Measurements from ENCODE around the gene GIT2. TPM values are rescaled to one million over a fixed set of nuclear protein-coding genes. Genes with fewer than 3 reads are reported as not detected.
A peak's percentile ranks its signal among the peaks of the same experiment; 100 is the strongest.

GIT2 gene
- total RNA-seq, 1 donor from 2014 or later, result 40.7 TPM

DNA sequence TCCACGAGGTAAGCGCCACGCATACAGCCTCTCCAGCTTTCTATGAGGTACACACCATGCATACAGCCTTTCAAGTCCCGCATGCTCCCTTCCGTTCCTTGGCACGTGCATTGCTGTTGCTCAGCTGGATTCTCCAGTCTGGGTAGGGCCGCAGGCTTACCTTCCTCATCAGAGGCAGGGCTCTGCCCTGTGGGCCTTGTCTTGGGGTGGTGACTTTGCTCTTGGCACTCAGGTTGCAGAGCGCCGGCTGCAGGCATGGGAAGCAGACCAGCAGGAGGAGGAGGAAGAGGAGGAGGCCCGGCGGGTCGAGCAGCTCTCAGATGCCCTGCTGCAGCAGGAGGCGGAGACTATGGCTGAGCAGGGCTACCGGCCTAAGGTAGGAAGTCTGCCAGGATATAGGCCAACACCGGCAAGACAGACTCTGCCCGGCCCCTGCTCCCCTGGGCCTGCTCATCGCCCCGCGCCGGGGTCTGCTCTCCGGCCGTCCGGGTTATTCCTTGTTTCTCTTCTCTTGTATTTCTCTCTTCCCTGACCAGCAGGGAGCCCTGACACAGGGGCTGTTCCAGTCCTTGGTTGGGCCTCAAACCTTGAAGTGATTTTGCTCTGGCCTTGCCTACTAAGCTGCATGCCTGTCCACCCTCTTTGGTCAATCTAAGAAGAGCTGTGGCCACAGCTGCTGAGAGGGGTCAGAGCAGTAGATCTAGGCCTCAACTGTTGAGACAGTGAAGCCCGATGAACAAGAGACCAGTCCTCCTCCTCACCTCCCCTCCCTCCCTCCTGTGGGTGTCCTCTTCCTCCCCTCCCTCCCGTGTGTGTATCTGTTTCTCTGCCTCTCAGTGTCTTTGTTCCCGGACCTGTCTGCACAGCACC, 80.8 kb downstream of the GIT2 start:
- Mint-ChIP-seq H3K4me3 (ENCODE audit: low read depth) (no peak overlapping the region), H3K9me3 (ENCODE audit: low read depth) (no peaks in the 10 kb centered on the region), H3K27me3 (no peaks in the 10 kb centered on the region), H3K4me1 (ENCODE audit: low read depth) (no peaks in the 10 kb centered on the region), H3K27ac (no peak overlapping the region), H3K36me3 (ENCODE audit: insufficient read depth) (peaks cover 20% of the 10 kb centered on the region)
- TF ChIP-seq, protein P1, sequence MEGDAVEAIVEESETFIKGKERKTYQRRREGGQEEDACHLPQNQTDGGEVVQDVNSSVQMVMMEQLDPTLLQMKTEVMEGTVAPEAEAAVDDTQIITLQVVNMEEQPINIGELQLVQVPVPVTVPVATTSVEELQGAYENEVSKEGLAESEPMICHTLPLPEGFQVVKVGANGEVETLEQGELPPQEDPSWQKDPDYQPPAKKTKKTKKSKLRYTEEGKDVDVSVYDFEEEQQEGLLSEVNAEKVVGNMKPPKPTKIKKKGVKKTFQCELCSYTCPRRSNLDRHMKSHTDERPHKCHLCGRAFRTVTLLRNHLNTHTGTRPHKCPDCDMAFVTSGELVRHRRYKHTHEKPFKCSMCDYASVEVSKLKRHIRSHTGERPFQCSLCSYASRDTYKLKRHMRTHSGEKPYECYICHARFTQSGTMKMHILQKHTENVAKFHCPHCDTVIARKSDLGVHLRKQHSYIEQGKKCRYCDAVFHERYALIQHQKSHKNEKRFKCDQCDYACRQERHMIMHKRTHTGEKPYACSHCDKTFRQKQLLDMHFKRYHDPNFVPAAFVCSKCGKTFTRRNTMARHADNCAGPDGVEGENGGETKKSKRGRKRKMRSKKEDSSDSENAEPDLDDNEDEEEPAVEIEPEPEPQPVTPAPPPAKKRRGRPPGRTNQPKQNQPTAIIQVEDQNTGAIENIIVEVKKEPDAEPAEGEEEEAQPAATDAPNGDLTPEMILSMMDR (IDR thresholded peaks at IDR 0.05; ENCODE audit: unreplicated experiment), result no peak
- no peak for DNase-seq (ENCODE audit: low spot score, unreplicated experiment)

- no peaks in the 10 kb centered on the region for H3K9me3 Mint-ChIP-seq (ENCODE audit: low read depth)
- TF ChIP-seq, protein P1 (IDR thresholded peaks at IDR 0.05; ENCODE audit: unreplicated experiment), result no peak
- no peaks in the 10 kb centered on the region for H3K27me3 Mint-ChIP-seq
- no peak for DNase-seq (ENCODE audit: low spot score, unreplicated experiment)
- peak overlapping the region; percentile 28 for H3K27ac Mint-ChIP-seq
- no peaks in the 10 kb centered on the region for H3K4me1 Mint-ChIP-seq (ENCODE audit: low read depth)
- no peak overlapping the region for H3K4me3 Mint-ChIP-seq (ENCODE audit: low read depth)
- peaks cover 18% of the 10 kb centered on the region for H3K36me3 Mint-ChIP-seq (ENCODE audit: insufficient read depth)
Measured at GRCh38 chr12:109914461-109914860, 81.7 kb downstream of the GIT2 start.

DNA sequence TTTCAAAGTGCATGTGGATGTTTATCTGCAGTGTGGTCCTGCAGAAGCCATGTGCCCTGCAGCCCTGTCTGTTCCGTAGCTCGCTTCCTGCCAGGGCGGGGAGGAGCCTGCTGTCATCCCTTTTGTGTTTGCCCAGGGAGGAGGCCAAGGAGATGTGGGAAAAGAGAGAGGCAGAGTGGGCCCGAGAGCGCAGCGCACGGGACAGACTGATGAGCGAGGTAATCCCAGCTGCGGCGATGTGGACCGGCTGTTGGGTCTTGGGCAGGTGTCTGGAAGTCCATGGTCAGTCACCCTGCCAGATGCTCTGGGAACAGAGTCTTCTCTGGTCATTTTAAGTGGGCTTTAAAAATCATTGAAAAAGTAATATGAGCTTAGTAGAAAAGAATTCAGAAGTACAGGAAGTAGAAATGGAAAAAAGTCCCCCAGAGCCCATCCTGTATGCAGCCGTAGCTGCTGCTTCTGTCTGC, 83.3 kb downstream of the GIT2 start:
- no peaks in the 10 kb centered on the region for H3K9me3 Mint-ChIP-seq (ENCODE audit: low read depth)
- TF ChIP-seq, protein P1 (IDR thresholded peaks at IDR 0.05; ENCODE audit: unreplicated experiment), result no peak
- no peak overlapping the region for H3K27ac Mint-ChIP-seq
- H3K4me1 Mint-ChIP-seq (ENCODE audit: low read depth), result no peaks in the 10 kb centered on the region
- H3K36me3 Mint-ChIP-seq (ENCODE audit: insufficient read depth), result peaks cover 24% of the 10 kb centered on the region
- DNase-seq (ENCODE audit: low spot score, unreplicated experiment), result no peak
- no peak overlapping the region for H3K4me3 Mint-ChIP-seq (ENCODE audit: low read depth)
- no peaks in the 10 kb centered on the region for H3K27me3 Mint-ChIP-seq

DNA sequence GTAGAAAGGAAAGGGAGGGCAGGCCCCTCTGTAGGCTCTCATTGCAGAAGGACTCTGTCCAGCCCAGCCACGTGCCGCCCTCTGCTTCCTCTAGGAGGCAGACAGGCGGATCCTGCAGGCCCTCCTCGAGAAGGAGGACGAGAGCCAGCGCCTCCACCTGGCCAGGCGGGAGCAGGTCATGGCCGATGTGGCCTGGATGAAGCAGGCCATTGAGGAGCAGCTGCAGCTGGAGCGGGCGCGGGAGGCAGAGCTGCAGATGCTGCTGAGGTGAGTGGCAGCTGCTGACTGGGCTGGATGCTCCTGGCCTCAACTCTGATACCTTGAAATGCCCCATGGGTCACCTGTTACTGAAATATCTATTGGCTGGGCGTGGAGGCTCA, 85.2 kb downstream of the GIT2 start:
- no peaks in the 10 kb centered on the region for H3K27me3 Mint-ChIP-seq
- no peak overlapping the region for H3K4me3 Mint-ChIP-seq (ENCODE audit: low read depth)
- H3K36me3 Mint-ChIP-seq (ENCODE audit: insufficient read depth), result peaks cover 22% of the 10 kb centered on the region
- no peak overlapping the region for H3K27ac Mint-ChIP-seq
- DNase-seq (ENCODE audit: low spot score, unreplicated experiment), result no peak
- no peaks in the 10 kb centered on the region for H3K9me3 Mint-ChIP-seq (ENCODE audit: low read depth)
- TF ChIP-seq, protein P1 (IDR thresholded peaks at IDR 0.05; ENCODE audit: unreplicated experiment), result peak; percentile 42
- H3K4me1 Mint-ChIP-seq (ENCODE audit: low read depth), result no peaks in the 10 kb centered on the region

GRCh38 chr12:109910254-109910968, 85.8 kb downstream of the GIT2 start:
- H3K27me3 Mint-ChIP-seq, result no peaks in the 10 kb centered on the region
- no peaks in the 10 kb centered on the region for H3K9me3 Mint-ChIP-seq (ENCODE audit: low read depth)
- TF ChIP-seq, protein P1 (IDR thresholded peaks at IDR 0.05; ENCODE audit: unreplicated experiment), result no peak
- H3K36me3 Mint-ChIP-seq (ENCODE audit: insufficient read depth), result peaks cover 23% of the 10 kb centered on the region
- H3K4me3 Mint-ChIP-seq (ENCODE audit: low read depth), result no peak overlapping the region
- DNase-seq (ENCODE audit: low spot score, unreplicated experiment), result no peak
- H3K4me1 Mint-ChIP-seq (ENCODE audit: low read depth), result no peaks in the 10 kb centered on the region
- H3K27ac Mint-ChIP-seq, result no peak overlapping the region

Measured in progenitor cell of endocrine pancreas (in vitro differentiated cells).